HG02571 (cell line): Measurements from ENCODE around the gene B9D2.

Experiments used
- ATAC-seq: cut with Tn5 transposase; IDR thresholded peaks from one replicate; pipeline ENCODE4 v1.9.1; 2021; ENCODE audit warnings: mild to moderate bottlenecking, moderate library complexity; ENCODE audit not compliant: unreplicated experiment

B9D2 gene

GRCh38 chr19:41330481-41330880, 33.5 kb downstream of the B9D2 start:
- no peak for ATAC-seq

GRCh38 chr19:41328842-41329225, 35.1 kb downstream of the B9D2 start:
- ATAC-seq: no peak

- no peak for ATAC-seq
Measured at GRCh38 chr19:41328157-41328841, 35.6 kb downstream of the B9D2 start.

DNA sequence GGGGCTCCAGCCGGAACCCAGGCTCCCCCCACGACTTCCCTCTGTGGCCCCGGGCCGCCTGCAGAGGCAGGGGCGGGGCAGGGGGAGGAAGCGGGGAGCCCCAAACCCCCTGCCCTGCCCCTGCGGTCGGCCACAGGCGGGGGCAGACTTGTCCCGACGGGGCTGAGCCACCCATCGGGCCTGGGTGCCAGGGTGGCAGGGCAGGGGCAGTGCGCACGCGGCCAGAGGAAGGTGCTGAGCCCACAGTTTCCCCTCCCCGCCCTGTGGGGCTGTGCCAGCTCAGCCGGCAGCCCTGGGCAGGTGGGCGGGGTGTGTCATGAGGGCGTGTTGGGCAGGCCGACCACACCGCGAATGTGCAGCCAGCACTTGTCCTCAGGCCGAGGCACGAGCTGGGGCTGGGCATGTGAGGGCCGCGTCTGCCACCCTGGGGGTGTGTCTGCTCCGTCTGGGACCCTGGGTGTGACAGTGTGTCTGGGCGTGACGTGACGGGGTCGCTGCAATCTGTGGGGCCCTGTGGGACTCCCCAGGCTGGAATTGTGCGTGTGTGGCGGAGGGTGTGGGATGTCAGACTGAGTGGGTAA, 36.3 kb downstream of the B9D2 start:
- peak; percentile 58 for ATAC-seq

DNA sequence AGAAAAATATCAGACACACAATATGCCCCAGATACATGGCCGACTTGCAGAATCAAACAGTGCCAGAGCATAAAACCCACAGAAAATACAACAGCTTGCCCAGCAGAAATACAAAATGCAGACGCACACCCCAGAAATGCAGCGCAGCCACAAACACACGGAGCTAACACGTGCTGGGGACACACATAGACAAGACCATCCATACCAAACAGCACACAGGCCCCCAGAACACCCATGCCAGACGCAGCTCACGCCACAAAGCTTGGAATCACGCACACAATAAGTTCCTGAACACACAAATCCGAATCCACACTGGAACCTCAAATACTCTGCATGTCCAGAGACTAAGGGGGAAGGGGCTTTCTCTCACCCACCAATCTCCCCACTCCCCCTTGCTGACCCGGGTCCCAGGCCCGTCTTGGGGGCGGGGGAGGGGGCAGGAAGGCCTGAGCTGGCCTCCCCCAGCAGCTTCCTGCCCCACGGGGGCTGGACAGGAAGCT, 36.8 kb downstream of the B9D2 start:
- no peak for ATAC-seq

GRCh38 chr19:41325947-41326706, 37.8 kb downstream of the B9D2 start:
- ATAC-seq: no peak

DNA sequence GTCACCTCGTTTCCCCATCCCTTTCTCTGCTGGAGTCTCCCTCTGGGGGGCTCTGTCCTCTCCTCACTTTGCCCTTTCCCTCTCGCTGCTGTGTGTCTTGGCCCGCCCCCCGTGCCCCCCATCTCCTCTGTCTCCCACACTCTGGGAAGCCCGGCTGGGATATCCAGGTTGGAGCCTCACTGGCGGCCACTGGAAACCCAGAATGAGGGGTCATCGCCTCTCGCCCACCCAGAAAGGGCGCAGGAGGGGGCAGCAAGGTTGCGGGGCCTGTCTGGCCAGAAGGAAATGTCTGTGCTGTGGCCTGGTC, 38.4 kb downstream of the B9D2 start:
- no peak for ATAC-seq

DNA sequence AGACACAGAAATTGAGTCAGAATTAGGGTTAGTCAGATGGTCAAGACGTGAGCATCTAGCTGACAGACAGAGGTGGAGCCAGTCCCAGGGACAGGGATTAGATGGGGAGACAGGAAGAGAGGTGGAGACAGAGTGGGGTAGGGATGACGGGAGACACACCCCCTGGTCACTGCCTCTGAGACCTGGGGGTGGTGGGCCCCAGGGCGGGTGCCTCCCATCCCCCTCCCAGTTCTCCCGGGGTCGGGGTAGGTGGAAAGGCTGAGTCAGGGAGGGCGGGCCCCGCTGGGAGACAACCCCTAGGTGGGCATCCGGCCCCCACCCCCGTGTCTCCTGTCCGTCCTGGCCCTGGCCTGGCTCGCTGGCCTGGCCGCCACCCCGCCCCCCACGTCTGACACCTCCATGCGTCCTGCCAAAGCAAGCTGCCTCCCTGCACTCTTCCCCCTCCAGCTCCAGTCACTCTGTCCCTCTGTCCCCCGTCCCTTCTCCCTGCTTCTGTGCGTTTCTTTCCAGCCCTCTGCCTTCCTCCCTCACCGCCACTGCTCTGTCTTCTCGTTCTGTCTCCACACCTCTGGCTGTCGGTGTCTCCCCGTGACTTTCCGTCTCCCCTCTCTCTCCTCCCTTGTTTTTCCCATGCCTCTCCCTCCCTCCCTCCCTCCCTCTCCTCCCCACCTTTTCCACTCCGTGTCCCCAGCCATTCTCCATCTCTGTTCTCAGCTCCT, 38.9 kb downstream of the B9D2 start:
- no peak for ATAC-seq

DNA sequence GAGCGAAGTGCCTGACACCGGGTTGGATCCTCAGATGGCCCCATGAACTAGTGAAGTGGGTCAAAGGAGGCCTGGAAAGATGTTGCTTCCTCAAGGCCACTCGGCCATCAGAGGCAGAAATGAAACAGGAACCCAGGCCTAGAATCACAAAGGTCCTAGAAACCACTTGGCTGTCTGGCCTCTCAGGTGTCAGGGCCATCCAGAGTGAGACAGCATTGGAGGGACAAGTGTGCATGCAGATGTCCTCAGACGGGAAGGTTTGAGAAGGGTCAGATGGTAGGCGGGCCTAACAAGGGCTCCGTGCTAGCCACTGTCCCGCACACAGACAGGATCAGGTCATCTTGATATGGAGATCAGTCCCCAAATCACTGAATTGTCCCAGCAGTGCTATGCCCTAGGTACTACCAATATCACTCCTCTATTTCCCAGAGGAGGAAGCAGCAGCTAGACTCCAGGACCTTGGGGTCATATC, 39.7 kb downstream of the B9D2 start:
- no peak for ATAC-seq

DNA sequence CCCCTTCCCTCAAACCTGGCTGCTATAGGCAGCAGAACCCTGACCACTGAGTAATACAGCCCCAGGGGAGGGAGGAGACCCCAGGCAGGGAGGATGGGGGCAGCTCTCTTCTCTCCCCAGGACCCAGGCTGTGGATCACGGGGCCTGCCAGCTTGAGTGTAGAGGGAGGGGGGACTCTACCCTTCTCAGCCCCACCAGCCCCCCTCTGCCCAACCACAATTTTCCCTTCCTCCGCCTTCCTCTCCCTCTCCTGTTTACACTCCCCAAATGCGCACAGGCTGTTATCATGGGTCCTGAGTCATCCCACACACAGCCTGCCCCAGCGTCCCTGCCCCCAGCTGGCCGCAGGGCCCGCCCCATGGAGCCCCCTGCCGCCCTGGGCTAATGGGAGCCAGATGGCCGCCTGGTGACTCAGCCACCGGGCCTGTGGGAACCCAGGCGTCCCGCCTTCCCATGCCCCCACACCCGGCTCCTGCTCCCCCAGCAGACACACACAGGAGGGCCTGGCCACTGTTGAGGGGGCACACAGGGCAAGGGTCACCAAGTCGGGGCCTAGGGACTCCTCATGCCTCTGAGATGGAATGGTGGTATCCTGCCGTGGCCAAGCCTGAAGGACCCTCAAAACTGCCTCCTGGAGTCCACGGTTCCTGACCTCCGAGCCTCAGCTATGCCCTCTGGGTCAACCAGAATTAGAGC, 40.4 kb downstream of the B9D2 start:
- ATAC-seq: no peak

DNA sequence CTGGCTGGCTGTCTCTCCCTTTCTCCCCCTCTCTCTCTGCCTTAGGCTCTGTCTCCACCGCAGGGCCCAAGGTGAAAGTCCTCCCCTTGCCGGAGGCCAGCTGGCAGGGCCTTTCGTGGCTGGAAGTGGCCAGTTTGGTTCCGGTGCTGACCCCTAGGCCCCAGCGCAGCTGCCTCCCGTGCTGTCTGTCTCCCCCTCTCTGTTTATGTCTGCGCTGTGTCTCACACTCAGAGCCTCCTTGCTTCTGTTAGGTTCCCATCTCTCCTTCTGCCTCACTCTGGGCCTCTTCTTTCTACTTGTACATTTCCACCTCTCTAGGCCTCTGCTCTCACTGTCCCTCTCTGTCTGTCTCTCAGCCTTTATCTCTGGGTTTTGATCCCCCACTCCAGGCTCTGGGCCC, 40.9 kb downstream of the B9D2 start:
- no peak for ATAC-seq

GRCh38 chr19:41322451-41322850, 41.5 kb downstream of the B9D2 start:
- no peak for ATAC-seq

GRCh38 chr19:41321600-41322270, 42.2 kb downstream of the B9D2 start:
- ATAC-seq: no peak

DNA sequence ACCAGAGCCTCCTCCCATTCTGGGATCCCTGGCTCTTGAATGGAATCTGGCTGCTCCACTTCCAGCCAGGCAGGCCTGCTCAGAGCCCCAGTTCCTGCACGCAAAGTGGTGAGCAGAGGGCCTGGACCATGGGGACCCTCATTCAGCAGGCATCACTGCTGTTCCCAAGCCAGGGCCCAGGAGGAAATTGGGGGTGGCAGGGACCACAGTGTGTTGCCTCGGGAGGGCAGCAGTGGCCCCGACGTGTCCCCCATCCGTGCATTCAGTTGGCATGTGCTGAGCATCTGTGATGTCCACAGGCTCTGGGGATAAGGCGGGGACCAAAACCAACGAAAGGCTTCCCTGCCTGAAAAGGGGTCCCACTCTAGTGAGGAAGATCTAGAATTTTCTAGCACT, 42.7 kb downstream of the B9D2 start:
- ATAC-seq: no peak

GRCh38 chr19:41320568-41320967, 43.4 kb downstream of the B9D2 start:
- no peak for ATAC-seq

DNA sequence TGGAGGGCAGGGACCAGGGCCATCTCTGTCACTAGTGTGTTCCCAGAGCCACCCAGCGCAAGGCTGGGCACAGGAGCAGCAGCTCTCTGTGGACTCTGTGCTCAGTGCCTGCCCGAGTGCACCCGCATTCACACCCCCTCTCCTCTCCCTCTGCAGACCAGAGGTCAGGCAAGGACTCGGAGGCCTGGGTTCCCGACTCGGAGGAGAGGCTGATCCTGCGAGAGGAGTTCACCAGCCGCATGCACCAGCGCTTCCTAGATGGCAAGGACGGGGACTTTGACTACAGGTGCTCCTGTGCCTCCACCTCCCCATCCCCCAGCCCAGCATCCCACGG, 43.8 kb downstream of the B9D2 start:
- no peak for ATAC-seq

GRCh38 chr19:41319500-41320184, 44.3 kb downstream of the B9D2 start:
- ATAC-seq: no peak

DNA sequence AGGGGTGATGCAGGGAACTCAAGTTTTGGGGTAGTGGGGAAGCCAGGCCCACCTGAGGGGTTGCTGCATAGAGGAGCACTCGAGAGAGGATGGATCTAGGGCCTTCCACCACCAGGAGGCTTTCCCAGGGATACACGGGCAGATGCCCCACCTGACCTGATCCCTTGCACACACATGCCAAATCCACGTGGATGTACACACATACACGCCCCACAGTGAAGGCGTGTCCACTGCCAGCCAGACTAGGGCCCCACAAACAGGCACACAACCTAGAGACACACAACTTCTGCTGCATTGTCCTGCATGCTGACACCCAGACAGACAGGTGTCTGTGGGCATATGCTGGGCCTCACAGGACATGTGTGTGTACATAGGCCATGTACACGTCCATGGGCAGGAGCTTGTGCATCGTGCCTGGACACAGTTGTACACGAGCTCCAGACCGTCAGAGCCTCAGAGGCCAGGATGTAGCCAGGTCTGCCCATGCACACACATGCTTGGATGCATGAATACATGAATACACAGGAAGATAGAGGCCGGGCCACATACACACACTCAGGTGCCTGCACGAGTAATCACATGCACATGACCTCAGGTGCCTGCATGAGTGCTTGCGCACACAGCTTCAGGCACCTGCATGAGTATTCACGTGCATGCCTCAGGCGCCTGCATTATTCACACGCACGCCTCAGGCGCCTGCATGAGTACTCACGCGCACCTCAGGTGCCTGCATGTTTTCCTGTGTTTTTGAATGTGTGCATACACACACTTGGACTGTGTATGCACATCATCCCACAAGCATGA, 45.1 kb downstream of the B9D2 start:
- ATAC-seq: no peak

GRCh38 chr19:41316306-41316920, 47.5 kb downstream of the B9D2 start:
- no peak for ATAC-seq
